HG03039 (cell line): ENCODE data around the gene CA10.

Experiments used
- ATAC-seq: cut with Tn5 transposase; IDR thresholded peaks from one replicate; pipeline ENCODE4 v1.9.1; 2021; ENCODE audit warnings: mild to moderate bottlenecking, moderate library complexity; ENCODE audit not compliant: unreplicated experiment

Gene CA10

GRCh38 chr17:52147872-52148271, 10.6 kb downstream of the CA10 start:
- no peak for ATAC-seq

- no peak for ATAC-seq
Measured at GRCh38 chr17:52147431-52147830, 11.1 kb downstream of the CA10 start.

GRCh38 chr17:52145476-52145875, 13.0 kb downstream of the CA10 start:
- no peak for ATAC-seq

- no peak for ATAC-seq
Measured at GRCh38 chr17:52143542-52143941, 15.0 kb downstream of the CA10 start.

GRCh38 chr17:52140601-52141000, 17.9 kb downstream of the CA10 start:
- no peak for ATAC-seq

- no peak for ATAC-seq
Measured at GRCh38 chr17:52138752-52139151, 19.8 kb downstream of the CA10 start.

GRCh38 chr17:52138350-52138749, 20.2 kb downstream of the CA10 start:
- ATAC-seq = no peak

GRCh38 chr17:52136166-52136565, 22.3 kb downstream of the CA10 start:
- no peak for ATAC-seq

GRCh38 chr17:52134641-52135040, 23.9 kb downstream of the CA10 start:
- ATAC-seq = no peak

GRCh38 chr17:52128721-52129120, 29.8 kb downstream of the CA10 start:
- ATAC-seq = no peak

GRCh38 chr17:52124993-52125392, 33.5 kb downstream of the CA10 start:
- ATAC-seq = no peak

GRCh38 chr17:52124561-52124960, 34.0 kb downstream of the CA10 start:
- no peak for ATAC-seq

GRCh38 chr17:52120465-52120864, 38.0 kb downstream of the CA10 start:
- no peak for ATAC-seq

- no peak for ATAC-seq
Measured at GRCh38 chr17:52110923-52111581, 47.5 kb downstream of the CA10 start.

- no peak for ATAC-seq
Measured at GRCh38 chr17:52106638-52107261, 51.8 kb downstream of the CA10 start.

GRCh38 chr17:52106072-52106471, 52.4 kb downstream of the CA10 start:
- no peak for ATAC-seq

GRCh38 chr17:52105591-52105990, 52.9 kb downstream of the CA10 start:
- ATAC-seq = no peak

GRCh38 chr17:52096056-52096455, 62.5 kb downstream of the CA10 start:
- ATAC-seq = no peak

GRCh38 chr17:52084176-52084575, 74.3 kb downstream of the CA10 start:
- ATAC-seq = no peak

- no peak for ATAC-seq
Measured at GRCh38 chr17:52079496-52079895, 79.0 kb downstream of the CA10 start.

GRCh38 chr17:52071712-52072111, 86.8 kb downstream of the CA10 start:
- no peak for ATAC-seq

- no peak for ATAC-seq
Measured at GRCh38 chr17:52064791-52065211, 93.7 kb downstream of the CA10 start.

GRCh38 chr17:52049496-52049895, 109.0 kb downstream of the CA10 start:
- ATAC-seq = no peak
